ENCODE data around the gene LONP2. TPM values are rescaled to one million over a fixed set of nuclear protein-coding genes. Genes with fewer than 3 reads are reported as not detected.
"Not testable (repeated sequence)": the region's sequence is repeated elsewhere in the genome, so short reads cannot be mapped to it uniquely, and the experiment has no call there.

Gene LONP2
- total RNA-seq, 2 experiments from 2014 or later: 56.6 to 56.8 TPM

DNA sequence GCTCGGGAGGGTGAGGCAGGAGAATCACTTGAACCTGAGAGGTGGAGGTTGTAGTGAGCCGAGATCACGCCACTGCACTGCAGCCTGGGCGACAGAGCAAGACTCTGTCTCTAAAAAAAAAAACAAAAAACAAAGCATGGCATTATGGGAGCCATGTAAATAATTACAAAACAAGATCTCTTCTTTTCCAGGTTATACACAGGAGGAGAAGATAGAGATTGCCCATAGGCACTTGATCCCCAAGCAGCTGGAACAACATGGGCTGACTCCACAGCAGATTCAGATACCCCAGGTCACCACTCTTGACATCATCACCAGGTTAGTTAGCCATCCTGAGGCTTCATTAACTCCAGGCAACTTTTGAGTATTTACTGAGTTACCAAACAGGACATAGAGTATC, 55.4 kb downstream of the LONP2 start:
- Mint-ChIP-seq H3K4me3 (no peak overlapping the region), H3K4me1 (ENCODE audit: low read depth) (peaks cover 2% of the 10 kb centered on the region), H3K27ac (no peak overlapping the region), H3K9me3 (no peaks in the 10 kb centered on the region), H3K27me3 (no peaks in the 10 kb centered on the region), H3K36me3 (peaks cover 41% of the 10 kb centered on the region)
- intact Hi-C loops (cut with micrococcal nuclease): no loop called here
- ChIA-PET POLR2A (no interaction called here), CTCF (no interaction called here)
- DNase-seq: no peak

DNA sequence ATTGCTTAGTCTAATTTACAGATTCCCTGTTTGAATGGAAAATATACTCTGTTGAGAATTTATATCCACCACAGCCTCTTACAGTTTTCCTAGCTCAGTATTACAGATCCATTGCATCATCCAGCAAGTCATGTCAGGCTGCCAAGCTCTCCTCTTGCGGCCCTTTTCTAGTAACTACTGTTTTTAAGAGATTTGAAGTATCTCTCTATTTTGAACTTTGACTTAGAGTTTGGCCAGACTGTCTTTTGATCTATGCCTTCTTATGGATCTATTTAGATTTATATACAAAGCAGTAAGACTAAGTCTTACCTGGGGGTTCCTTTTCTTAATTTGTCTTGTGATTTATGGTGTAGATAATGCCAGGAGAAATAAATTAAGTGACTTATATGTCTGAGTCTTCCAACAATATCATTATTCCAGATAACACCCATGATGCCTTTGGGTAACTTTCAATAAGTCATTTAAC, 56.3 kb downstream of the LONP2 start:
- no peaks in the 10 kb centered on the region for H3K9me3 Mint-ChIP-seq
- H3K27ac Mint-ChIP-seq: peak overlapping the region; percentile 50
- peaks cover 2% of the 10 kb centered on the region for H3K4me1 Mint-ChIP-seq (ENCODE audit: low read depth)
- H3K4me3 Mint-ChIP-seq: no peak overlapping the region
- no peak for DNase-seq
- intact Hi-C loops (cut with micrococcal nuclease): no loop called here
- H3K27me3 Mint-ChIP-seq: no peaks in the 10 kb centered on the region
- POLR2A ChIA-PET: no interaction called here
- H3K36me3 Mint-ChIP-seq: peaks cover 42% of the 10 kb centered on the region
- CTCF ChIA-PET: no interaction called here

DNA sequence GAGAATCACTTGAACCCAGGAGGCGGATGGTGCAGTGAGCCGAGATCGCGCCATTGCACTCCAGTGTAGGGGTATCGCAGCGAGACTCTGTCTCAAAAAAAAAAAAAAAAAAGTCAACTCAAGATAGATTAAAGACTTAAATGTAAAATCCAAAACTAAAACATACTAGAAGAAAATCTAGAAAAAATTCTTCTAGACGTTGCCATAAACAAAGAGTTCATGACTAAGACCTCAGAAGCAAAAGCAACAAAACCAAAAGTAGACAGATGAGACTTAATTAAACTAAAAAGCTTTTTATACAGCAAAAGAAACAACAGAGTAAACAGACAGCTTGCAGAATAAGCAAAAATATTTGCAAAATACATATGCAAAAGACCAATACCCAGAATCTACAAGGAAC, 64.4 kb downstream of the LONP2 start:
- peaks cover 55% of the 10 kb centered on the region for H3K9me3 Mint-ChIP-seq
- DNase-seq: no peak
- H3K27me3 Mint-ChIP-seq: no peaks in the 10 kb centered on the region
- CTCF ChIA-PET: interaction anchor here (0.6 to 1.3 kb wide), 2 partner anchors 315 to 322 kb away, joined by 3 to 4 read pairs; no protein-coding TSS in a partner anchor
- H3K4me3 Mint-ChIP-seq: no peak overlapping the region
- POLR2A ChIA-PET: no interaction called here
- intact Hi-C loops (cut with micrococcal nuclease): no loop called here
- H3K36me3 Mint-ChIP-seq: peaks cover 79% of the 10 kb centered on the region
- no peak overlapping the region for H3K27ac Mint-ChIP-seq
- H3K4me1 Mint-ChIP-seq (ENCODE audit: low read depth): no peaks in the 10 kb centered on the region

DNA sequence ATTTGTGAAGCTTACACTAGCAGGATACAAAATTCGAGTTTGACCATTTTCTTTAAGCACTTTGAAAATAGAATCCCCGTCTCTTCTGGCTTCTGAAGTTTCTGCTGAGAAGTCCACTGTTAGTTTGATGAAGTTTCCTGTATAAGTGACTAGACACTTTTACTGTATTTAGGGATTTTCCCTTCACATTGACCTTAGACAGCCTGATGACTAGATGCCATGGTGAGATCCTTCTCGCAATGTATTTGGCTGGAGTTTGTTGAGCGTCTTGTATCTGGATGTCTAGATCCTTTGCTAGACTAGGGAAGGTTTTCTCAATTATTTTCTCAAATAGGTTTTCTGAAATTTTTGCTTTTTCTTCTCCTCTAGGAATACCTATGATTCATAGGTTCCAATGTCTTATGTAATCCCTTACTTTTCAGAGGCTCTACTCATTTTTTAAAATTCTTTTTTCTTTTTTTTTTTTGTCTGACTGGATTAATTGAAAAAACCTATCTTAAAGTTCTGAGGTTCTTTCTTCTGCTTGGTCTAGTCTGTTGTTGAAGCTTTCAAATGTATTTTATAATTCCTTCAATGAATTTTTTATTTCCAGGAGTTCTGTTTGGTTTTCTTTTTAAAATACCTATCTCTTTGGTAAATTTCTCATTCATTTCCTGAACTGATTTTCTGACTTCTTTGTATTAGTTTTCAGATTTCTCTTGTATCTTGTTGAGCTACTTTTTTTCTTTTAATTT, 67.0 kb downstream of the LONP2 start:
- no peak overlapping the region for H3K27ac Mint-ChIP-seq
- peaks cover 59% of the 10 kb centered on the region for H3K9me3 Mint-ChIP-seq
- intact Hi-C loops (cut with micrococcal nuclease): no loop called here

DNA sequence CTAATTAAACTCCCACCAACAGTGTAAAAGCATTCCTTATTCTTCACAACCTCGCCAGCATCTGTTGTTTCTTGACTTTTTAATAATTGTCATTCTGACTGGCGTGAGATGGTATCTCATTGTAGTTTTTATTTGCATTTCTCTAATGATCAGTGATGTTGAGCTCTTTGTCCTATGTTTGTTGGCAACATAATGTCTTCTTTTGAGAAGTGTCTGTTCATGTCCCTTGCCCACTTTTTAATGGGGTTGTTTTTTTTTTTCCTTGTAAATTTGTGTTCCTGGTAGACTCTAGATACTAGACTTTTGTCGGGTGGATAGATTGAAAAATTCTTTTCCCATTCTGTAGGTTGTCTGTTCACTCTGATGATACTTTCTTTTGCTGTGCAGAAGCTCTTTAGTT, 69.8 kb downstream of the LONP2 start:
- CTCF ChIA-PET; intact Hi-C loops (cut with micrococcal nuclease); DNase-seq; H3K27me3 Mint-ChIP-seq; H3K4me3 Mint-ChIP-seq; H3K27ac Mint-ChIP-seq; POLR2A ChIA-PET: not testable (repeated sequence)
- peaks cover 27% of the 10 kb centered on the region for H3K4me1 Mint-ChIP-seq (ENCODE audit: low read depth)
- H3K36me3 Mint-ChIP-seq: peaks cover 57% of the 10 kb centered on the region
- peaks cover 43% of the 10 kb centered on the region for H3K9me3 Mint-ChIP-seq

More for the DNA sequence above, 67.0 kb downstream of the LONP2 start:
- Mint-ChIP-seq H3K36me3 (peaks cover 76% of the 10 kb centered on the region), H3K4me1 (ENCODE audit: low read depth) (peaks cover 8% of the 10 kb centered on the region), H3K27me3 (no peaks in the 10 kb centered on the region), H3K4me3 (no peak overlapping the region)
- POLR2A ChIA-PET: no interaction called here
- DNase-seq: no peak
- CTCF ChIA-PET: no interaction called here

DNA sequence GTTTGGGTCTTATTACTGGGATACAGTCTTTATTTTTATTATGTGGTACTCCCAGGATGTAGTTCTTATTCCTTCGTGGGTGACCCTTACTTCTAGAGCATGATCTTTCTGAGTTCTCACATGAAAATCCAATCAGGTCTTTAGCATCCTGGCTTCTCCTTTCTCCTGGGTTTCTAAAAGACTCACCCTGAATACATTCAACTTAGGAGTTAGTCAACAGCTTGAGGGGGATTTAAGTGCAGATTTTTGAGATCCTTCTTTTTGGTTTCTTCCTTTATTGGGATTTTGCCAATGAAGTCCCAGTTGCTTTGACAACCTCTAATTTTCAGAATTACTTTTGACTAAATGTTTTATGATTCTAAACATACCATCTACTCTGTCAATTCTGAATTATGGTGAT, 72.9 kb downstream of the LONP2 start:
- no peak overlapping the region for H3K4me3 Mint-ChIP-seq
- ChIA-PET CTCF (interaction anchor here (0.6 to 1.3 kb wide), 2 partner anchors 58 to 306 kb away, joined by 3 to 5 read pairs; no protein-coding TSS in a partner anchor), POLR2A (no interaction called here)
- H3K27ac Mint-ChIP-seq: no peak overlapping the region
- intact Hi-C loops (cut with micrococcal nuclease): loop anchor here (5.0 kb wide), 1 partner anchor 75 kb away; the partner anchor contains the start of gene LONP2
- no peaks in the 10 kb centered on the region for H3K27me3 Mint-ChIP-seq
- no peak for DNase-seq
- peaks cover 20% of the 10 kb centered on the region for H3K9me3 Mint-ChIP-seq
- H3K4me1 Mint-ChIP-seq (ENCODE audit: low read depth): peaks cover 37% of the 10 kb centered on the region
- H3K36me3 Mint-ChIP-seq: peaks cover 26% of the 10 kb centered on the region

DNA sequence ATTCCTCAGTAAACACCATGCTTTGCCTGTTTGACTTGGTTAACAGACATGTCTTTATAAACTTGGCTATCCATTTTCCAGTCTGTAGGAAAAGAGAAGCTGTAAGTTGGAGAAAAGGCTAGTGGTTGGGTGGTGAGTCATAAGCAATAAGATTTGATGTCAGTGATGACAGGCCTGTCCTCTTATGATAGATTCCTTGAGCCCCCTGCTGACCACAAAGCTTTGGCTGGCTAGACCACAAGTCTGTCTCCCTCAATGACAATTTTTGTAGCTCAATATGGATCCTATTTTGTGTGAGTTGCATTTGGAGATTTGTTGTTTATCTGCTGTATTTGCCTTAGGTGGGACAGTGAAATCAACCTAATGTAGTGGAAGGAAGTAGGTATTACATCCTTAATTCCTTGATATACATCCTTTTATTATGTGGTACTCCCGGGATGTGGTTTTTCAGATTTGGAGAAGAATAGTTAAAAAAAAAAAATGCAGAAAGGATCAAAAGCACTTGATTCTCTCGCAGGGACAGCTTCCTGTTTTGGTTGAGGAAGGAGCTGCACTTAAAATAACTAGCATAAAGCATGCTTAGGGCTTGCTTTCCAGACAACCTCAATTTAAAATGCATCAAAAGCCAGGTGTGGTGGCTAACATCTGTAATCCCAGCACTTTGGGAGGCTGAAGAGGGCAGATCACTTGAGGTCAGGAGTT, 73.7 kb downstream of the LONP2 start:
- H3K4me1 Mint-ChIP-seq (ENCODE audit: low read depth): peaks cover 37% of the 10 kb centered on the region
- no peak overlapping the region for H3K4me3 Mint-ChIP-seq
- no peaks in the 10 kb centered on the region for H3K27me3 Mint-ChIP-seq
- ChIA-PET POLR2A (no interaction called here), CTCF (interaction anchor here (0.8 to 1.3 kb wide), 2 partner anchors 98 to 305 kb away, joined by 3 to 5 read pairs; no protein-coding TSS in a partner anchor)
- H3K9me3 Mint-ChIP-seq: peaks cover 12% of the 10 kb centered on the region
- H3K27ac Mint-ChIP-seq: peak overlapping the region; percentile 76
- peaks cover 20% of the 10 kb centered on the region for H3K36me3 Mint-ChIP-seq
- intact Hi-C loops (cut with micrococcal nuclease): loop anchor here (5.0 kb wide), 1 partner anchor 75 kb away; the partner anchor contains the start of gene LONP2
- peak; percentile 51 for DNase-seq

DNA sequence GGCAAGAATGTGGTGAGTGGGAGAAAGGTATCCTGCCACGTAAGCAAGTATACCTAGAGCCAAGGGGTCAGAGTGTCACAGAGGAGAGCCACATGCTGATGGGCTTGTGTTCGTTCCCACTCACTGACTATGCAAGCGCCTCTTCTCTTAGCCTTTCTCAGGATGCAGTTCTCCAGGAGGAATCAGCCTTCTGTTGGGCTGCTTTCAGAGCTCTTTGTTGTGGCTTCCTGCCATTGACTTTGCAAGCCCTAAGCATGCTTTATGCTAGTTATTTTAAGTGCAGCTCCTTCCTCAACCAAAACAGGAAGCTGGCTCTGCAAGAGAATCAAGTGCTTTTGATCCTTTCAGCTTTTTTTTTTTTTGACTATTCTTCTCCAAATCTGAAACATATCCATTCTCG, 74.5 kb downstream of the LONP2 start:
- H3K4me3 Mint-ChIP-seq: no peak overlapping the region
- H3K36me3 Mint-ChIP-seq: peaks cover 13% of the 10 kb centered on the region
- ChIA-PET POLR2A (no interaction called here), CTCF (interaction anchor here (0.9 to 1.2 kb wide), 2 partner anchors 154 to 305 kb away, joined by 3 to 8 read pairs; no protein-coding TSS in a partner anchor)
- H3K4me1 Mint-ChIP-seq (ENCODE audit: low read depth): peaks cover 37% of the 10 kb centered on the region
- H3K9me3 Mint-ChIP-seq: peaks cover 4% of the 10 kb centered on the region
- intact Hi-C loops (cut with micrococcal nuclease): loop anchor here (5.0 kb wide), 1 partner anchor 76 kb away; the partner anchor contains the start of gene LONP2
- H3K27me3 Mint-ChIP-seq: no peaks in the 10 kb centered on the region
- DNase-seq: peak; percentile 29
- peak overlapping the region; percentile 76 for H3K27ac Mint-ChIP-seq

DNA sequence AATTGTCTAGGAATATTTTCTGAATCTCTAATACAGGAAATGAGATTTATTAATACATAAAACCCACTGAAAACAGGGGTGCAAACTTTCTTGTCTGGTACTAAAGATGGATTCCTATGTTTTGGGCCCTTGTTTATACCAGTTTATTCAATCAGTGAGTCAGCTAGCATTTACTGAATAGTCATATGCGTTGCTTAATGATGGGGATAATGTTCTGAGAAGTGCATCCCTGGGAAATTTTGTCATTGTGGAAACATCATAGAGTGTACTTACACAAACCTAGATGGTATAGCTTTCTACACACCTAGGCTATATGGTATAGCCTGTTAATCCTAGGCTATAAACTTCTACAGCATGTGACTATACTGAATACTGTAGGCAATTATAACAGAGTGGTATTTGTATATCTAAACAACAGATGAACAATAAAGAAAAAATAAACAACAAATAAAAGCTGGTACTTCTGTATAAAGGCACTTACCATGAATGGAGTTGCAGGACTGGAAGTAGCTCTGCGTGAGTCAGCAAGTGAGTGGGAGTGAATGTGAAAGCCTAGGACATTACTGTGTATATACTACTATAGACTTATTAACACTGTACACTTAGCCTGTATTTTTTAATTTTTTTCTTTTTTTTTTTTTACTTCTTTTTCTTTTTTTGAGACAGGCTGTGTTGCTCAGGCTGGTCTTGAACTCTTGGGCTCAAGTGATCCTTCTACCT, 77.4 kb downstream of the LONP2 start:
- no peaks in the 10 kb centered on the region for H3K9me3 Mint-ChIP-seq
- peaks cover 13% of the 10 kb centered on the region for H3K36me3 Mint-ChIP-seq
- H3K4me3 Mint-ChIP-seq: no peak overlapping the region
- ChIA-PET CTCF (interaction anchor here (1.0 to 1.6 kb wide), 2 partner anchors 15 to 302 kb away, joined by 3 to 5 read pairs; no protein-coding TSS in a partner anchor), POLR2A (no interaction called here)
- H3K27ac Mint-ChIP-seq: no peak overlapping the region
- DNase-seq: peak; percentile 40
- intact Hi-C loops (cut with micrococcal nuclease): no loop called here
- peaks cover 29% of the 10 kb centered on the region for H3K4me1 Mint-ChIP-seq (ENCODE audit: low read depth)
- no peaks in the 10 kb centered on the region for H3K27me3 Mint-ChIP-seq

DNA sequence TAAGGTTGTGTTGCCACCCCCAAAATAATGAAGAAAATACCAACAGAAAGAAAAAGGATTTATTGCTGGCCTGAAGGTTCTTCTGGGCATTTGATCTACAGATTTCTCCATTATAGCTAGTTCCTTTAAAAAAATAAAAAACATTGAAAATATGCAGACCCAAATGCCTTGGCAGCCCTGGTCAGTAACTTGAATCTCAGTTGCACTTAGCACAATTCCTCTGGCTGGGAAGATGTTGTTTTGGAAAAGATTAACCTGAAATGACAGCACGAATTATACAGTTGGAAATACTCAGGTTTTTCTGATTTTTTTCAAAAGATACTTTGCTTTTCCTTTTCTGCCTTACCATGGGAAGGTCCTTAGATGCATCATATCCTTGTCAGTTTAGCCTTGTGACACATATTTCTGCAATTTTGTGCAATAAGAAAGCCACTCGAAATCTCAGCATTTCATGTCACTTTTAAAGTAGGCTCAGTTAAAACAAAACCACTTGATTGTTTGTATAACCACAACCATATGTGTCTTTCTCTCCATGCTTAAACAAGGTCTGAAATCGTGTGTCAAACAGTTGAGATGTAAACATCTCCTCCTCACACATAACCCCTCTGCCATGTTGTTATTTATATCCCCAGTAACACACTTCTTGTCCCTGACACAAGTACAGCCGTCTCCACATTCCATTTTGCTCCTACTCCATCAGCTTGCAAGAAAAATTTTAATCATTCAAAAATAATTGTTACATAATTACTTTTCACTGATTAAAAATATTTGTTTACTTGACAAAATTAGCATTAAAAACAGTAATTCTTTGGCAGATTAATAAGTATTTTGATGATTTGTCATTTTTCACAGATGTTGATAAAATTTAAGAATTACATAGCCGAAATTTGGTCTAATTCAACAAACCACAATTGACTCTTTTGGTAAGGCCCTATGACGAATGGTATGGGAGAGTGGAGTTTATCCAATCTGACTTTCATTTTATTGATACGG, 80.0 kb downstream of the LONP2 start:
- Mint-ChIP-seq H3K9me3 (no peaks in the 10 kb centered on the region), H3K4me3 (no peak overlapping the region), H3K27ac (no peak overlapping the region), H3K27me3 (no peaks in the 10 kb centered on the region), H3K36me3 (peaks cover 11% of the 10 kb centered on the region), H3K4me1 (ENCODE audit: low read depth) (peaks cover 9% of the 10 kb centered on the region)
- no peak for DNase-seq
- ChIA-PET POLR2A (no interaction called here), CTCF (interaction anchor here (0.6 to 1.0 kb wide), 3 partner anchors 30 to 299 kb away, joined by 3 to 4 read pairs (median 3); no protein-coding TSS in a partner anchor)
- intact Hi-C loops (cut with micrococcal nuclease): no loop called here

DNA sequence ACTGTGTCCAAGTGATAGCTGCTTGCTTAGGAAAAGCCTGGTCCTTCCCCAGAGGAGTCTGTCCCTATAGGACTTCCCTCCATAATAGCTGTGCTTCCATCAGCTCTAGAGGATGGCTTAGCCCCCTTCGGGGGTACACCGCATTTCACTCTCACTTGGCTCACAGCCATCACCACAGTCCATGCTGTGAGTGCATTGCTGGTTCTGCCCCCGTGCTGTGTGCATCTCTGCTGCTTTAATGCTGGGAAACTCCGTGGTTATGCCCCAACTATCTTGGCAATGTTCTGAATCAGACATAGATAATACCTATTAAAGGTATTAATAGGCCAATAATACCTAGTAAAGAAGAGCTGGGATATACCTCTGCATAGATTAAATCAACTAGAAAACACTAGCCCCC, 82.8 kb downstream of the LONP2 start:
- no peak for DNase-seq
- intact Hi-C loops (cut with micrococcal nuclease): no loop called here
- Mint-ChIP-seq H3K27me3 (no peaks in the 10 kb centered on the region), H3K4me1 (ENCODE audit: low read depth) (no peaks in the 10 kb centered on the region), H3K4me3 (no peak overlapping the region), H3K9me3 (no peaks in the 10 kb centered on the region), H3K27ac (no peak overlapping the region), H3K36me3 (peaks cover 17% of the 10 kb centered on the region)
- ChIA-PET CTCF (interaction anchor here (1.8 kb wide), 1 partner anchor 296 kb away, joined by 5 read pairs; no protein-coding TSS in a partner anchor), POLR2A (no interaction called here)
